RWPE2 (cell line): Measurements from ENCODE around the gene DST.
A peak's percentile ranks its signal among the peaks of the same experiment; 100 is the strongest.

ENCODE experiments used
- ATAC-seq: fragments of 200-7000 bp; cut with Tn5 transposase; 3 replicates; pipeline ENCODE4 v1.9.1; 2021; ENCODE audit warnings: low read depth
- DNase-seq: peaks from one replicate; pipeline ENCODE4 v3.0.0-alpha.2; 2020; ENCODE audit warnings: low spot score
- H3K27ac ChIP-seq: fragments of 450-650 bp; 2 replicates; pipeline ENCODE4 v1.5.1; 2017; ENCODE audit warnings: mild to moderate bottlenecking; ENCODE audit not compliant: poor library complexity, severe bottlenecking
- H3K27me3 ChIP-seq: fragments of 250-450 bp; sonication (Bioruptor Pico); 2 replicates; pipeline ENCODE4 v1.5.1; 2021; ENCODE audit warnings: mild to moderate bottlenecking, moderate library complexity; ENCODE audit not compliant: insufficient read depth, poor library complexity, severe bottlenecking
- H3K36me3 ChIP-seq: fragments of 250-450 bp; sonication (Bioruptor Pico); 2 replicates; pipeline ENCODE4 v1.5.1; 2020; ENCODE audit warnings: low read depth, mild to moderate bottlenecking, moderate library complexity
- H3K4me1 ChIP-seq: fragments of 250-450 bp; sonication (Bioruptor Pico); 2 replicates; pipeline ENCODE4 v1.5.1; 2021; ENCODE audit warnings: mild to moderate bottlenecking, moderate library complexity; ENCODE audit not compliant: insufficient read depth, poor library complexity, severe bottlenecking
- H3K4me3 ChIP-seq: fragments of 250-450 bp; sonication (Bioruptor Pico); 2 replicates; pipeline ENCODE4 v1.5.1; 2021; ENCODE audit warnings: mild to moderate bottlenecking, moderate library complexity; ENCODE audit not compliant: severe bottlenecking
- H3K9me3 ChIP-seq: fragments of 250-450 bp; sonication (Bioruptor Pico); 2 replicates; pipeline ENCODE4 v1.5.1; 2021; ENCODE audit warnings: mild to moderate bottlenecking, moderate library complexity; ENCODE audit not compliant: severe bottlenecking
- CTCF ChIP-seq: fragments of 450-650 bp; IDR thresholded peaks from one replicate; pipeline ENCODE4 v1.5.1; 2017; ENCODE audit warnings: mild to moderate bottlenecking, moderate library complexity; ENCODE audit not compliant: poor library complexity, severe bottlenecking

The DST gene

GRCh38 chr6:56624728-56625069 is 18.0 kb downstream of the DST start:
- H3K9me3 ChIP-seq = no peaks in the 10 kb centered on the region
- no peak overlapping the region for H3K4me3 ChIP-seq
- H3K27me3 ChIP-seq = no peaks in the 10 kb centered on the region
- TF ChIP-seq CTCF = no peak
- H3K4me1 ChIP-seq = no peaks in the 10 kb centered on the region
- H3K27ac ChIP-seq = no peak overlapping the region
- DNase-seq = no peak
- H3K36me3 ChIP-seq = peaks cover 100% of the 10 kb centered on the region
- ATAC-seq = no peak

- no peak for ATAC-seq
- Histone ChIP-seq H3K36me3 (peaks cover 100% of the 10 kb centered on the region), H3K9me3 (no peaks in the 10 kb centered on the region), H3K4me3 (no peak overlapping the region), H3K27me3 (no peaks in the 10 kb centered on the region), H3K27ac (no peak overlapping the region), H3K4me1 (no peaks in the 10 kb centered on the region)
- DNase-seq = no peak
- no peak for TF ChIP-seq CTCF
Observed at GRCh38 chr6:56624046-56624727, 18.5 kb downstream of the DST start.

DNA sequence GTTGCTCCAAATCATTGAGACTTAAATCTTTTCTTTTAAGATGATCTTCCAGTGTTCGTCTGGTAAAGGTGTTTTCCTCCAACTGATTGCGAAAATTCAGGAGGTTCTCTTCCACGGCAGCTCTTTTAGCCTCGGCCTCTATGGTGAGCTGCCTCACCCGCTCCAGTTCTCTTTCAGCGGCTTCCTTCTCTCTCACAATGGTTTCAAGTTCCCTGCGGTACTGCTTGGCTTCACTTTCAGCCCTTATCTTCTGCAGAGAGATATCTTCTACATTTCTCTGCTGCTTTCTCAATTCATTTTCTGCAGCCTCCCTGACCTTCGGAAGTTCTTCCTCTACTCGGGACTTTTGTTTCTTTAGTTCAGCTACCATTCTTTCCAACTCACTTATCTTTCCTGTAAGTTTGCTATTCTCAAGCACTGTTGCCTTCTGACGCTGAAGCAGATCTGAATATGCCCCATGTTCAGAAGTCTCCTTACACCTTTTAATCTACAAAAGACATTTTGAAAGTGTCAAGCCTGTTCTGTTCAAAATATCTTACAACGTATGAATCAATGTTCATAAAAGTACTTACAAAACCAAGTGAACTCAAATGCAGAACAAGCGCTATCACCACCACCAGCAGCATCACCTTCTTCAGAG is 22.3 kb downstream of the DST start:
- Histone ChIP-seq H3K4me3 (no peak overlapping the region), H3K36me3 (peaks cover 100% of the 10 kb centered on the region), H3K27ac (no peak overlapping the region), H3K27me3 (no peaks in the 10 kb centered on the region), H3K4me1 (no peaks in the 10 kb centered on the region), H3K9me3 (no peaks in the 10 kb centered on the region)
- no peak for TF ChIP-seq CTCF
- ATAC-seq (no peak), DNase-seq (no peak)

GRCh38 chr6:56618050-56618449 is 24.6 kb downstream of the DST start:
- ATAC-seq (peak; percentile 9; the same call in 1 of the 3 replicates), DNase-seq (no peak)
- Histone ChIP-seq H3K27ac (no peak overlapping the region), H3K36me3 (peaks cover 79% of the 10 kb centered on the region), H3K27me3 (no peaks in the 10 kb centered on the region), H3K4me3 (no peak overlapping the region), H3K4me1 (no peaks in the 10 kb centered on the region), H3K9me3 (no peaks in the 10 kb centered on the region)
- peak; percentile 9 for TF ChIP-seq CTCF

GRCh38 chr6:56616967-56617366 is 25.7 kb downstream of the DST start:
- H3K36me3 ChIP-seq = peaks cover 69% of the 10 kb centered on the region
- no peaks in the 10 kb centered on the region for H3K27me3 ChIP-seq
- H3K4me1 ChIP-seq = no peaks in the 10 kb centered on the region
- no peaks in the 10 kb centered on the region for H3K9me3 ChIP-seq
- H3K4me3 ChIP-seq = no peak overlapping the region
- DNase-seq (no peak), ATAC-seq (no peak)
- no peak overlapping the region for H3K27ac ChIP-seq
- no peak for TF ChIP-seq CTCF
